ENCODE results near the gene TEX101. TPM values are rescaled to one million over a fixed set of nuclear protein-coding genes. Genes with fewer than 3 reads are reported as not detected.

Gene TEX101
- total RNA-seq, 1 donor from 2014 or later, result not detected

- no peak for FAIRE-seq
- H3K27me3 ChIP-seq (ENCODE audit: control insufficient read depth, insufficient read depth, low read length), result no peaks in the 10 kb centered on the region
- no peak overlapping the region for H3K4me3 ChIP-seq (ENCODE audit: low read depth, low read length)
- no peak for TF ChIP-seq CTCF (IDR thresholded peaks at IDR 0.05; ENCODE audit: insufficient read depth, low read length, severe bottlenecking)
- H3K36me3 ChIP-seq (ENCODE audit: control insufficient read depth, insufficient read depth, low read length), result no peaks in the 10 kb centered on the region
- DNase-seq (ENCODE audit: low read depth), result no peak
Measured at GRCh38 chr19:43412441-43412840, 2.2 kb upstream of the TEX101 start.

- H3K27me3 ChIP-seq (ENCODE audit: control insufficient read depth, insufficient read depth, low read length), result no peaks in the 10 kb centered on the region
- no peak for FAIRE-seq
- no peak overlapping the region for H3K4me3 ChIP-seq (ENCODE audit: low read depth, low read length)
- no peak for DNase-seq (ENCODE audit: low read depth)
- no peak for TF ChIP-seq CTCF (IDR thresholded peaks at IDR 0.05; ENCODE audit: insufficient read depth, low read length, severe bottlenecking)
- H3K36me3 ChIP-seq (ENCODE audit: control insufficient read depth, insufficient read depth, low read length), result no peaks in the 10 kb centered on the region
Measured at GRCh38 chr19:43416951-43417623, 2.4 kb downstream of the TEX101 start.

GRCh38 chr19:43420954-43421353 is 6.3 kb downstream of the TEX101 start:
- Histone ChIP-seq H3K27me3 (ENCODE audit: control insufficient read depth, insufficient read depth, low read length) (no peaks in the 10 kb centered on the region), H3K36me3 (ENCODE audit: control insufficient read depth, insufficient read depth, low read length) (no peaks in the 10 kb centered on the region), H3K4me3 (ENCODE audit: low read depth, low read length) (no peak overlapping the region)
- DNase-seq (ENCODE audit: low read depth), result no peak
- no peak for FAIRE-seq
- TF ChIP-seq CTCF (IDR thresholded peaks at IDR 0.05; ENCODE audit: insufficient read depth, low read length, severe bottlenecking), result no peak

- Histone ChIP-seq H3K36me3 (ENCODE audit: control insufficient read depth, insufficient read depth, low read length) (no peaks in the 10 kb centered on the region), H3K27me3 (ENCODE audit: control insufficient read depth, insufficient read depth, low read length) (no peaks in the 10 kb centered on the region), H3K4me3 (ENCODE audit: low read depth, low read length) (no peak overlapping the region)
- DNase-seq (ENCODE audit: low read depth) (peak; percentile 78), FAIRE-seq (no peak)
- TF ChIP-seq CTCF (IDR thresholded peaks at IDR 0.05; ENCODE audit: insufficient read depth, low read length, severe bottlenecking), result no peak
Measured at GRCh38 chr19:43422000-43422688, 7.5 kb downstream of the TEX101 start.

GRCh38 chr19:43422689-43423066 is 8.0 kb downstream of the TEX101 start:
- Histone ChIP-seq H3K27me3 (ENCODE audit: control insufficient read depth, insufficient read depth, low read length) (no peaks in the 10 kb centered on the region), H3K4me3 (ENCODE audit: low read depth, low read length) (no peak overlapping the region), H3K36me3 (ENCODE audit: control insufficient read depth, insufficient read depth, low read length) (no peaks in the 10 kb centered on the region)
- FAIRE-seq, result no peak
- no peak for DNase-seq (ENCODE audit: low read depth)
- no peak for TF ChIP-seq CTCF (IDR thresholded peaks at IDR 0.05; ENCODE audit: insufficient read depth, low read length, severe bottlenecking)

All from bronchial epithelial cell (primary cell).